Measurements from ENCODE around the gene PLPP3. TPM values are rescaled to one million over a fixed set of nuclear protein-coding genes. Genes with fewer than 3 reads are reported as not detected.

Gene PLPP3
- total and polyA plus RNA-seq, 2 of the 8 experiments (the other 6 are each of a cell fraction or from before 2014, with no cell fraction given), result 33.2 to 42.0 TPM

DNA sequence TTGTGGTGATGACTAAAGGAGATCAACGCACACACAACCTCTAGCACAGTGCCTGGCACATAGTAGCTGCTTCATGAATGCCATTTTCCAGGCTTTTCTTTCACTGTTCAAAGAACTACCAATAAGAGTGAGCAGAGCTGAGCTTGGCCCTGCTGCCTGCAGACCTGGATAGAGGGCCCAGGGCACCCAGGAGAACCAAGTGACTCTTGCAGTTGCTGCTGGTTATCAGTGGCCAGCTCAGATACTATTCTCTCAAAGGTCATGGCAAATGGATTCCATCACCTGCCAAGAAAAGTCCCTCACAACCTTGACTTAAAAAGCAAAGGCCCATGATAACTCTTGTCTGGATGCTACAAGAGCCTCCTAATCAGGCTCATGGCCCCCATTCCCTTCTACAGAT is 41.7 kb downstream of the PLPP3 start (continued):
- TF ChIP-seq, protein P1, sequence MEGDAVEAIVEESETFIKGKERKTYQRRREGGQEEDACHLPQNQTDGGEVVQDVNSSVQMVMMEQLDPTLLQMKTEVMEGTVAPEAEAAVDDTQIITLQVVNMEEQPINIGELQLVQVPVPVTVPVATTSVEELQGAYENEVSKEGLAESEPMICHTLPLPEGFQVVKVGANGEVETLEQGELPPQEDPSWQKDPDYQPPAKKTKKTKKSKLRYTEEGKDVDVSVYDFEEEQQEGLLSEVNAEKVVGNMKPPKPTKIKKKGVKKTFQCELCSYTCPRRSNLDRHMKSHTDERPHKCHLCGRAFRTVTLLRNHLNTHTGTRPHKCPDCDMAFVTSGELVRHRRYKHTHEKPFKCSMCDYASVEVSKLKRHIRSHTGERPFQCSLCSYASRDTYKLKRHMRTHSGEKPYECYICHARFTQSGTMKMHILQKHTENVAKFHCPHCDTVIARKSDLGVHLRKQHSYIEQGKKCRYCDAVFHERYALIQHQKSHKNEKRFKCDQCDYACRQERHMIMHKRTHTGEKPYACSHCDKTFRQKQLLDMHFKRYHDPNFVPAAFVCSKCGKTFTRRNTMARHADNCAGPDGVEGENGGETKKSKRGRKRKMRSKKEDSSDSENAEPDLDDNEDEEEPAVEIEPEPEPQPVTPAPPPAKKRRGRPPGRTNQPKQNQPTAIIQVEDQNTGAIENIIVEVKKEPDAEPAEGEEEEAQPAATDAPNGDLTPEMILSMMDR (IDR thresholded peaks at IDR 0.05; ENCODE audit: control extremely low read depth in 1 of 3, insufficient read depth in 1 of 3, low read depth in 1 of 3, low read length in 3 of 3), result no peak
- TF ChIP-seq CBX8 (IDR thresholded peaks at IDR 0.05; ENCODE audit: borderline replicate concordance, low read depth, low read length), result no peak
- no peak for TF ChIP-seq EGR1 (IDR thresholded peaks at IDR 0.05; ENCODE audit: borderline replicate concordance, low read depth, low read length)
- TF ChIP-seq, protein P2, sequence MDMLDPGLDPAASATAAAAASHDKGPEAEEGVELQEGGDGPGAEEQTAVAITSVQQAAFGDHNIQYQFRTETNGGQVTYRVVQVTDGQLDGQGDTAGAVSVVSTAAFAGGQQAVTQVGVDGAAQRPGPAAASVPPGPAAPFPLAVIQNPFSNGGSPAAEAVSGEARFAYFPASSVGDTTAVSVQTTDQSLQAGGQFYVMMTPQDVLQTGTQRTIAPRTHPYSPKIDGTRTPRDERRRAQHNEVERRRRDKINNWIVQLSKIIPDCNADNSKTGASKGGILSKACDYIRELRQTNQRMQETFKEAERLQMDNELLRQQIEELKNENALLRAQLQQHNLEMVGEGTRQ (IDR thresholded peaks at IDR 0.05; ENCODE audit: low read length), result no peak
- no peak for TF ChIP-seq GTF2F1 (IDR thresholded peaks at IDR 0.05; ENCODE audit: borderline replicate concordance, low read depth, low read length)
- no peak for TF ChIP-seq SAP30 (IDR thresholded peaks at IDR 0.05; ENCODE audit: insufficient read depth, insufficient replicate concordance, low read length)
- no peak for TF ChIP-seq POU5F1 (IDR thresholded peaks at IDR 0.05; ENCODE audit: low read depth, low read length)

All from H1 (cell line).